GM23248 (cell line): ENCODE data around the gene PRF1.

Experiments used
- EZH2 ChIP-seq: fragments of 200-600 bp; sonication (generic); IDR thresholded peaks from 2 replicates; pipeline ENCODE4 v1.6.1; 2018; ENCODE audit warnings: antibody characterized with exemption, mild to moderate bottlenecking; ENCODE audit not compliant: insufficient read depth, poor library complexity, severe bottlenecking
- EZH2phosphoT487 ChIP-seq: fragments of 200-600 bp; sonication (generic); IDR thresholded peaks from 2 replicates; pipeline ENCODE4 v1.6.1; 2018; ENCODE audit warnings: antibody characterized with exemption, moderate library complexity, mild to moderate bottlenecking, low read depth; ENCODE audit not compliant: insufficient read depth

- TF ChIP-seq EZH2 (no peak), EZH2phosphoT487 (no peak)
Measured at GRCh38 chr10:70603449-70603801, 884 bp upstream of the PRF1 start.
